Mucosa of descending colon (tissue), 3 donors: ENCODE measurements around the gene SYNGR4. TPM values are rescaled to one million over a fixed set of nuclear protein-coding genes. Genes with fewer than 3 reads are reported as not detected.

ENCODE experiments used
- ATAC-seq: fragments of 200-7000 bp; cut with Tn5 transposase; one replicate; pipeline ENCODE4 v1.9.1; 2020; ENCODE audit warnings: mild to moderate bottlenecking, moderate library complexity
- DNase-seq, 3 donors: peaks; one replicate each; pipeline ENCODE4 v3.0.0-alpha.2; 2020
- H3K36me3 ChIP-seq: fragments of 200-600 bp; one replicate; pipeline ENCODE4 v1.8.0; 2021; ENCODE audit warnings: low read depth, mild to moderate bottlenecking
- H3K4me1 ChIP-seq: fragments of 200-600 bp; one replicate; pipeline ENCODE4 v1.8.0; 2021; ENCODE audit warnings: low read depth, mild to moderate bottlenecking
- H3K4me3 ChIP-seq: fragments of 200-600 bp; one replicate; pipeline ENCODE4 v1.8.0; 2021; ENCODE audit warnings: mild to moderate bottlenecking
- H3K9me3 ChIP-seq: fragments of 200-600 bp; one replicate; pipeline ENCODE4 v1.8.0; 2021; ENCODE audit warnings: mild to moderate bottlenecking
- CTCF ChIP-seq: fragments of 200-600 bp; IDR thresholded peaks from one replicate; pipeline ENCODE4 v1.8.0; 2022; ENCODE audit warnings: antibody characterized with exemption, mild to moderate bottlenecking
- intact Hi-C, 2 donors: fragments of 100-400 bp; cut with DNase I in 1 of 2; cut with micrococcal nuclease in 1 of 2; formaldehyde crosslinking; loops; one replicate each; pipeline versions ENCODE4 v1.11.0 to v1.11.1; 2022; cut with DNase I, micrococcal nuclease
- total RNA-seq, 3 donors: library from RNA; stranded (reverse); fragmentation: NEBNext Ultra II Directional in 2 of 3; extraction: Animal tissue kit (Norgen Biotek cat#: 25700) in 2 of 3; gene quantifications; one replicate each; pipeline versions ENCODE4 v1.2.1 to v1.2.4, GENCODE V29; 2021 to 2023
- donor health status: DM: no; HTN: no; CAD: no; lungs with moderate emphysema.
- donor health status: DM: no; HTN: no; CAD: no.
- donor health status: DM: no; HTN: yes; CAD: no.

Gene SYNGR4
- total RNA-seq, 3 donors from 2014 or later, result 0.41 TPM; not detected in 2

DNA sequence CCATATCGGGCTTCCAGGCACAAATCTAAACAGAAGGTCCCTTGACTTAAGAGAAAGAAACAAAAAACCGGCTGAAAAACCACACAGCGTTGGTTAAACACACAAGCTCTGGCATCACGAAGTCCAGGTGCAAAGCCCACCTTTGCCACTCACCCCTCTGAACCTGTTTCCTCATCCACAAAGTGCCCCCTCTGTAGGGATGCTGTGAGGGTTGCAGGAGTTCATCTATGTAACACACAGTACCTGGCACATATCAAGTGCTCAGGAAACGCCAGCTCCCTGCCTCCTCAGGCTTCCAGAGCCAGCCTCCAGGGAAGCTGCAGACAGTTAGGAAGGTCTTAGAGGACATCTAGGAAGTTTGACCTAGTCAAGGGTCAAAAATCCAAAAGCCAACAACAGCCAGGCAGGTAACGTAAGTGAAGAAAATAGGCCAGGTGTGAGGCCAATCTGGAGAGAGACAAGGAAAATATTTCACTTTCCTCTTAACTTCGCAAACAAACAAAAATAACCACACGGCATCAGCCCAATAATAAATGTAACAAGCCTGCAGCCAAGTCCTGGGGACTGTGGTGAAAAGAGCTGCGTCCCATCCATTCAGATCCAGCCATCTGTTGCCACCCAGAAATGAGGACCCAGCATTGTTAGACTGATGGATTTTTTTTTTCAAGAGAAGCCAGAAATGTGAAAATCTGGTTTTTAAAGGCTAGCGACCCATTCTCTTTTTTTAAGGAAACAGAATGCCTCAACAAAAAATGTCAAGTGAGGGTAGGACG lies 17.2 kb downstream of the SYNGR4 start:
- intact Hi-C loops, result no loop called here

DNA sequence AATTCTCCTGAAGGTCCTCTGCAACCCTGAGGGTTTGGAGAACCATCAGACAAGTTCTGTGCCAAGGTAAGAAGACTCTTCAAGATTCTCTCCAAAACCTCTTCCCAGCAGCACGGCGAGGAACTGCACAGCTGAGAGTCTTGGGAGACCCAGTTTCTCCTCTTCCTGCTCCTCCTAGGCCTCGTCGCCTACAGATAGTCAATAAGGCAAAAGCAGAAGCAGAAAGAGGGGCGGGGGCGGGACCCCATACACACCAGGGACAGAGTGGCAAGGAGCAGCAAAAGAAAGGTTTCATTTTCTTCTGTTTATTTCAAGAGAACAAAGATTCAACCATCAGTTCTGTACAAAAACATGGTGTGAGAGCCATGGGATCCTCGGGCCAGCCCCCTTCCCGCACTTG lies 18.1 kb downstream of the SYNGR4 start:
- H3K36me3 ChIP-seq, result peaks cover 19% of the 10 kb centered on the region
- H3K4me3 ChIP-seq, result no peak overlapping the region
- H3K4me1 ChIP-seq, result peaks cover 5% of the 10 kb centered on the region
- intact Hi-C loops, result no loop called here
- H3K9me3 ChIP-seq, result no peaks in the 10 kb centered on the region
- DNase-seq (no peak), ATAC-seq (no peak)
- no peak for TF ChIP-seq CTCF

More for the DNA sequence above, 17.2 kb downstream of the SYNGR4 start:
- peaks cover 19% of the 10 kb centered on the region for H3K36me3 ChIP-seq
- no peak for TF ChIP-seq CTCF
- no peaks in the 10 kb centered on the region for H3K9me3 ChIP-seq
- DNase-seq, result no peak
- ATAC-seq, result no peak
- H3K4me3 ChIP-seq, result no peak overlapping the region
- peaks cover 5% of the 10 kb centered on the region for H3K4me1 ChIP-seq

GRCh38 chr19:48385461-48386087 lies 21.4 kb downstream of the SYNGR4 start:
- no peak for TF ChIP-seq CTCF
- ATAC-seq (peak; percentile 24), DNase-seq (peak in 1 of 3 donors; percentile 35)
- Histone ChIP-seq H3K4me1 (no peaks in the 10 kb centered on the region), H3K36me3 (peaks cover 19% of the 10 kb centered on the region), H3K4me3 (no peak overlapping the region), H3K9me3 (no peaks in the 10 kb centered on the region)
- intact Hi-C loops, result no loop called here

- Histone ChIP-seq H3K4me1 (no peaks in the 10 kb centered on the region), H3K9me3 (no peaks in the 10 kb centered on the region), H3K36me3 (peaks cover 19% of the 10 kb centered on the region), H3K4me3 (no peak overlapping the region)
- no peak for ATAC-seq
- no peak for TF ChIP-seq CTCF
- intact Hi-C loops, result no loop called here
- no peak for DNase-seq
Measured at GRCh38 chr19:48386981-48387380, 22.8 kb downstream of the SYNGR4 start.

- peak; percentile 66 to 83 (median 82) for DNase-seq
Measured at GRCh38 chr19:48390188-48391099, 26.3 kb downstream of the SYNGR4 start.

More at GRCh38 chr19:48390188-48391099, 26.3 kb downstream of the SYNGR4 start:
- H3K4me1 ChIP-seq, result peaks cover 6% of the 10 kb centered on the region
- peak; percentile 82 for ATAC-seq
- H3K36me3 ChIP-seq, result no peaks in the 10 kb centered on the region
- H3K4me3 ChIP-seq, result peak overlapping the region; percentile 90
- TF ChIP-seq CTCF, result peak; percentile 51
- intact Hi-C loops, result no loop called here
- H3K9me3 ChIP-seq, result no peaks in the 10 kb centered on the region
